ENCODE data around the gene TMC8. TPM values are rescaled to one million over a fixed set of nuclear protein-coding genes. Genes with fewer than 3 reads are reported as not detected.
A peak's percentile ranks its signal among the peaks of the same experiment; 100 is the strongest.

The TMC8 gene
- total RNA-seq, 1 donor from 2014 or later = 0.40 TPM

GRCh38 chr17:78174870-78175642, 44.5 kb downstream of the TMC8 start:
- no peak for TF ChIP-seq CTCF (IDR thresholded peaks at IDR 0.05)
- Mint-ChIP-seq H3K4me3 (ENCODE audit: unreplicated experiment) (no peak overlapping the region), H3K27ac (ENCODE audit: unreplicated experiment) (no peak overlapping the region), H3K36me3 (ENCODE audit: low read depth) (peaks cover 3% of the 10 kb centered on the region), H3K9me3 (ENCODE audit: low read depth) (no peaks in the 10 kb centered on the region), H3K27me3 (ENCODE audit: low read depth) (no peaks in the 10 kb centered on the region), H3K4me1 (ENCODE audit: low read depth) (peaks cover 25% of the 10 kb centered on the region)
- DNase-seq (ENCODE audit: low spot score) = no peak

GRCh38 chr17:78175643-78175981, 45.0 kb downstream of the TMC8 start:
- Mint-ChIP-seq H3K27ac (ENCODE audit: unreplicated experiment) (no peak overlapping the region), H3K4me1 (ENCODE audit: low read depth) (peaks cover 30% of the 10 kb centered on the region), H3K36me3 (ENCODE audit: low read depth) (peaks cover 3% of the 10 kb centered on the region), H3K9me3 (ENCODE audit: low read depth) (no peaks in the 10 kb centered on the region), H3K27me3 (ENCODE audit: low read depth) (no peaks in the 10 kb centered on the region), H3K4me3 (ENCODE audit: unreplicated experiment) (no peak overlapping the region)
- no peak for DNase-seq (ENCODE audit: low spot score)
- TF ChIP-seq CTCF (IDR thresholded peaks at IDR 0.05) = no peak

- H3K9me3 Mint-ChIP-seq (ENCODE audit: low read depth) = no peaks in the 10 kb centered on the region
- no peak for DNase-seq (ENCODE audit: low spot score)
- peak; percentile 86 for TF ChIP-seq CTCF (IDR thresholded peaks at IDR 0.05)
- H3K36me3 Mint-ChIP-seq (ENCODE audit: low read depth) = peaks cover 3% of the 10 kb centered on the region
- H3K4me1 Mint-ChIP-seq (ENCODE audit: low read depth) = peaks cover 33% of the 10 kb centered on the region
- H3K27ac Mint-ChIP-seq (ENCODE audit: unreplicated experiment) = no peak overlapping the region
- no peaks in the 10 kb centered on the region for H3K27me3 Mint-ChIP-seq (ENCODE audit: low read depth)
- no peak overlapping the region for H3K4me3 Mint-ChIP-seq (ENCODE audit: unreplicated experiment)
Measured at GRCh38 chr17:78176548-78177025, 46.0 kb downstream of the TMC8 start.

- no peaks in the 10 kb centered on the region for H3K9me3 Mint-ChIP-seq (ENCODE audit: low read depth)
- no peak for TF ChIP-seq CTCF (IDR thresholded peaks at IDR 0.05)
- H3K27ac Mint-ChIP-seq (ENCODE audit: unreplicated experiment) = peak overlapping the region; percentile 60
- no peak for DNase-seq (ENCODE audit: low spot score)
- no peaks in the 10 kb centered on the region for H3K27me3 Mint-ChIP-seq (ENCODE audit: low read depth)
- H3K4me3 Mint-ChIP-seq (ENCODE audit: unreplicated experiment) = no peak overlapping the region
- H3K36me3 Mint-ChIP-seq (ENCODE audit: low read depth) = no peaks in the 10 kb centered on the region
- H3K4me1 Mint-ChIP-seq (ENCODE audit: low read depth) = peaks cover 18% of the 10 kb centered on the region
Measured at GRCh38 chr17:78179372-78179771, 48.8 kb downstream of the TMC8 start.

- no peak overlapping the region for H3K4me3 Mint-ChIP-seq (ENCODE audit: unreplicated experiment)
- peak overlapping the region; percentile 60 for H3K27ac Mint-ChIP-seq (ENCODE audit: unreplicated experiment)
Measured at GRCh38 chr17:78180083-78180482, 49.5 kb downstream of the TMC8 start.

More at GRCh38 chr17:78180083-78180482, 49.5 kb downstream of the TMC8 start:
- Mint-ChIP-seq H3K9me3 (ENCODE audit: low read depth) (no peaks in the 10 kb centered on the region), H3K4me1 (ENCODE audit: low read depth) (peaks cover 21% of the 10 kb centered on the region), H3K36me3 (ENCODE audit: low read depth) (no peaks in the 10 kb centered on the region), H3K27me3 (ENCODE audit: low read depth) (no peaks in the 10 kb centered on the region)
- DNase-seq (ENCODE audit: low spot score) = no peak
- no peak for TF ChIP-seq CTCF (IDR thresholded peaks at IDR 0.05)

Data from chondrocyte (in vitro differentiated cells).